Endothelial cell of umbilical vein (primary cell): ENCODE results near the gene MINPP1.
"Not testable (repeated sequence)": the region's sequence is repeated elsewhere in the genome, so short reads cannot be mapped to it uniquely, and the experiment has no call there.

ENCODE experiments used
- CTCF ChIP-seq, 2 donors: IDR thresholded peaks; 1 replicate in 1 of 2; 2 replicates in 1 of 2; pipeline ENCODE4 v1.5.1; 2011; ENCODE audit warnings: low read length in 2 of 2, mild to moderate bottlenecking in 2 of 2, moderate library complexity in 2 of 2, control low read depth in 1 of 2, inconsistent platforms in 1 of 2, low read depth in 1 of 2; ENCODE audit not compliant: insufficient read depth in 1 of 2; ENCODE audit errors: extremely low read depth in 1 of 2
- GATA2 ChIP-seq: IDR thresholded peaks from 2 replicates; pipeline ENCODE4 v1.7.0; 2011; ENCODE audit warnings: low read depth, mild to moderate bottlenecking, moderate library complexity, mixed read lengths, low read length; ENCODE audit not compliant: insufficient read length, insufficient read depth

GRCh38 chr10:87592920-87593319 is 88.2 kb downstream of the MINPP1 start:
- not testable (repeated sequence) for TF ChIP-seq CTCF (IDR thresholded peaks at IDR 0.05; ENCODE audit: extremely low read depth in 1 of 2, insufficient read depth in 1 of 2, low read depth in 1 of 2, low read length in 2 of 2); GATA2
